ENCODE measurements around the gene TEAD1.

Gene TEAD1

GRCh38 chr11:12768726-12769673 is 94.8 kb downstream of the TEAD1 start:
- no peak for DNase-seq

- no peak for DNase-seq
Observed at GRCh38 chr11:12769834-12770345, 95.7 kb downstream of the TEAD1 start.

DNA sequence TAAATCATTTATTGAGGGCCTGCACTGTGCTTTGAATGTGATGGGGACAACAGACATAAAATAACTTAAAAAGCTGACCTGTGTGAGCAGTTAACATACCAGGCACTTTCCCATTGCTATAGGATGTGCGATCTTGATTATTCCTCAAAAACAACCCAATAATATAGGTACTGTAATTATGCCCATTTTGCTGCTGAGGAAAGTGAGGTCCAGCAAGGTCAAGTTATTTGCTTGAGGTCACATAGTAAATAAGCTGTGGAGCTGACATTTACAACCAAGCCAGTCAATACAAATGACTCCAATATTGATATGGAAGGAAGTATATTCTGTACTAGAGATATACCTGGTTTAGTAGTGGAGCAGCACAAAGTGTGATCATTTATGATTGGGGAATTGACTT is 96.2 kb downstream of the TEAD1 start:
- DNase-seq = no peak

DNA sequence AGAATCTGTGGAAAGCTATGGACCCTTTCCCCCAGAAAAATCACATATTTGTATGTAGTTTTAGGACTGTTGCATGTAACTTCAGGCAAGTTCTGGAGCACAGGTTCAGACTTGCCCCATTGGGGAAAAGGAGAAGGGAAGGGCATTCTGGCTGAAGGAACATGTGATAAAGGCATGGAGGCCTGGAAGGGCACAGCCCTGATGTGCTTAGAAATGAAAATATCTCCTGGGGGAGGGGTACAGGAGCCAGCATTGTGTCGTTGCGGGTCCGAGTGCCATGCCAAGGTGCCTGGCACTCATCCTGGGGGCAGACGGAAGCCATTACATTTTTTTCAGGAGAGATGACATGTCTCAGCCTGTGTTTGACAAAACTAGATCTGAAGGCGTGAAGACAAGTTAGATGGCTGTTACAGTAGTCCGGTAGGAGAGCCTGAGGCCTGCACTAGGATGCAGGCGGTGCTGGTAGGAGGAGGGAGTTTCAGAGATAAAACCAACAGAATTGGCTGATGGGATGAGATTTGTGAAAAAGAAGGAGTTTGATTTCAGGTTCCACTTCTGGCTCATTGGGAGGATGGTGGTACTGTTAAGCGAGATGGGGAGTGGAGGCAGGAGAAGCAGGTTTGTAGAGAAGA is 96.9 kb downstream of the TEAD1 start:
- DNase-seq = no peak

- no peak for DNase-seq
Observed at GRCh38 chr11:12771875-12772274, 97.7 kb downstream of the TEAD1 start.

GRCh38 chr11:12772324-12772723 is 98.1 kb downstream of the TEAD1 start:
- no peak for DNase-seq

GRCh38 chr11:12773591-12773990 is 99.4 kb downstream of the TEAD1 start:
- no peak for DNase-seq

- DNase-seq = no peak
Observed at GRCh38 chr11:12775955-12776354, 101.7 kb downstream of the TEAD1 start.

- no peak for DNase-seq
Observed at GRCh38 chr11:12777208-12777874, 103.1 kb downstream of the TEAD1 start.

DNA sequence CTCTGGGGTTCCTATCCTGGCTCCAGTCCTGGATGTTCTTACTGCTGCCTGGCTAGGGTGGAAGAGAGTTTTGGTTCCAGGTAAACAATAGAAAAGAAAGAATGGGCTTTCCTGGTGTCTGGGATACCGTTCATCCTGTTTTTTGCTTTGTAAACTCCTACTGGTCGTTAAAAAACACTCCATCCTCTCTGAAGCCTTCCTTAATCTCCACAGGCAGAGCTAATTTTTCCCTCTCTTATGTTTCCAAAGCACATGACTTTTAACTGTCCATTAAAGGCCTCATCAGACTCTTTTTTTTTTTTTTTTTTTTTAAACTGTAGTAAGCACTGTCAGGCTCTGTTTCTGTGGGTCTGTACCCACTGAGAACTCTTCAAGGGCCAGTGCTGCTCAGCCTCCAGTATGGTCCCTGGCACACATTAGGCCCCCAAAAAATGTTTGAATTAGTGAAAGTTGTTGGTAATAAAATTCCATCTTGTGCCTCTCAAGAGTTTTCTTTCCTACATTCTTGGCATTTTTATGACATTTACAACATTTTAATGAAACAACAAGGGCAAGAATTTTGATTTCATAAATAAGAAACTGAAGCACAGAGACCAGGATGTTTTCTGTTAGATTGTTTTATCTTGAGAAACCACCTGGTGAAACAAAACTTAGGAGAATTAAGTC is 104.2 kb downstream of the TEAD1 start:
- no peak for DNase-seq

- no peak for DNase-seq
Observed at GRCh38 chr11:12783765-12784164, 109.5 kb downstream of the TEAD1 start.

- no peak for DNase-seq
Observed at GRCh38 chr11:12784445-12784844, 110.2 kb downstream of the TEAD1 start.

DNA sequence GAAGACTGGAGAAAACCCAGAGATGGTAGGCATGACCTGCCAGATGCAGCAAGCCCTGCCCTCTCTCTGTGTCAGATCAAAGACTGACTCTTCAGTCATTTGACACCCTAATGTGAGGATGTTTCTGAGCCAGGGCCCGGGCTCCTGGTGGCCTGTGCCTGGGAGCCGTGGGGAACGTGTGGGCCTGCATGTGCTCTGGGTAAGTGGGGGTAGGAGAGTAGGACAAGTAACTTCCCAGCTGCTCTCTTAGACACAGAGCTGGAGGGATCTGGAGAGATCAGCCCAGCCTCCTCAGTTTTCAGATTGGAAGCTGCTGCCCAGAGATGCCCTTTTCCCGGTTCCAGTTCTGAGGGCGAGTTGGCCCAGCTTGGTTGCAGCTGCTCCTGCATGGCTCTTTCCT is 110.8 kb downstream of the TEAD1 start:
- DNase-seq = no peak

DNA sequence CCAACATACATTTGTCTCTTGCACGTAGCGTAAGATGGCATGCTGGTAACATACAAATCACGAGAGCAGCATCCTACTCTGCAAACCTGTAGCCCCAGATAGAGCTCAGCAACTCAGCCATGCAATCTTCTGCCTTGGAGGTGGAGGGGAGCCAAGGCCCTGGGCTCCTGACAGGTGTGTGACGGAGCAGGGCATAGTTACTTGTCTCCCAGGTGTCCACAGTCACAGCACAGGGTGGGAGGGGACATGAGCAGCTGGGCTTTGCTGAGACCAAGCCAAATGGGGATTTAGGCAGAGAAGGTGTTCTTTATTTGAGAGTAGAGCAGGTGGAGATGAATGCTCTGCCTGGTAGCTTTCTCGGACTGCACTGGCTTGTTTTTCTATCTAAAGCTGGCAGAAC is 111.7 kb downstream of the TEAD1 start:
- no peak for DNase-seq

DNA sequence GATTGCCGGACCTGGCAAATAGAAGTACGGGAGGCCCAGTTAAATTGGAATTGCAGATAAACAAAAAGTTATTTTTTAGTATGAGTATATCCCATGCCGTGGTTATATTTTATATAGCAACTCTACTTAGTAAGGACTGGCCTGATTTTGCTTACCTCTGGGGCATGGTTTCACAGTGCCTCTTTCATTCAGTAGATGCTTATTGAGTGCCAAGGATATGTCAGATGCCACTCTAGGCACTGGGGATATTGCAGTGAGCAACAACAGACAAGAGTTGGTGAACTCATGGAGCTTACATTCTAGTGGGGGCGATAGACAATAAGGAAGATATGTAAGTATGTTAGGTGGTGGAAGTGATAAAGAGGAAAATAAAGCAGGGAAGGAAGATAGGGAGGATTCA is 112.2 kb downstream of the TEAD1 start:
- no peak for DNase-seq

DNA sequence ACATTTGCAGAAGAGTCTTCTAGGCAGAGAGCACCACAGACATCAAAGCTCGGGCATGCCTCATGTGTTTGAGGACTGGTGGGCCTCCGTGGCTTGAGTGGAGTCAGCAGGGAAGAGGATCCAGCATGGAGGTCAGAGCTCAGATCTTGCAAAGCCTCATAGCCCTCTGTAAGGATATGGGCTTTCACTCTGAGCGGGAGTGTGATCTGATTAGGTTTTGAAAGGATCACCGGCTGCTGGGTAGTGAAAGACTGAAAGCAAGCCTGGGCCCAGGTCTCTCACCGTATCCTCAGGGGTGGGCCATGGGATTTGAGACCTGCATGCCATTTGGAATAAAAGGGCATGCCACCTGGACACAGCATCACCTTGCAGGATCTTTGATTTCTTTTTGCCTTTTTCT is 112.7 kb downstream of the TEAD1 start:
- DNase-seq = no peak

DNA sequence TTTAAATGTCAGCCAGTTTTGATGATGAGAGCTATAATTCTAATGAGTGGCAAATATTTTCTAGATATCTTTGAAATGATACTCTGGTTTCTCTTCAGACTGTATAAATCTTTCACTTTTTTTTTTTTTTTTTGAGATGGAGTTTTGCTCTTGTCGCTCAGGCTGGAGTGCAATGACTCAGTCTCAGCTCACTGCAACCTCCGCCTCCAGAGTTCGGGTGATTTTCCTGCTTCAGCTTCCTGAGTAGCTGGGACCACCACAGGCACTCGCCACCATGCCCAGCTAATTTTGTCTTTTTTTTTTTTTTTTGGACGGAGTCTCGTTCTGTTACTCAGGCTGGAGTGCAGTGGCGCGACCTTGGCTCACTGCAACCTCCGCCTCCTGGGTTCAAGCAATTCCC is 113.6 kb downstream of the TEAD1 start:
- DNase-seq = no peak

DNA sequence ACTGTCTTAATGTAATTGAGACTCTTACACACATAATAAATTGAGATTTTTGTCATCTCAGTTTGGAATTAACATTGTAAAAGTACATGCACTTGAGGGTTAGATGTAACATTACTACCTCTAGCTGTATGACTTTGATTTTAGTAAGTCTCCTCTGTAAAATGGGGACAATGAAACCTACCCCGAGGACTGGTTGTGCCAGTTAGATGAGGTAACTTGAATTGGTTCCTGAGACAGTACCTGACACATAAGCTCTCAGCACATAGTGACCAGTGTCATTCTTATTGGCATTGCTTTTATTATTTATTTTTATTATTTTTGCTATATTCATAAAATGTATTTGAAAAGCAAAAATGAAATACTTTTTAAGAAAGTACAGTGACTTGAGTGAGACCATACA is 114.8 kb downstream of the TEAD1 start:
- no peak for DNase-seq

GRCh38 chr11:12789596-12790215 is 115.5 kb downstream of the TEAD1 start:
- no peak for DNase-seq

GRCh38 chr11:12790861-12791616 is 116.8 kb downstream of the TEAD1 start:
- DNase-seq = no peak

DNA sequence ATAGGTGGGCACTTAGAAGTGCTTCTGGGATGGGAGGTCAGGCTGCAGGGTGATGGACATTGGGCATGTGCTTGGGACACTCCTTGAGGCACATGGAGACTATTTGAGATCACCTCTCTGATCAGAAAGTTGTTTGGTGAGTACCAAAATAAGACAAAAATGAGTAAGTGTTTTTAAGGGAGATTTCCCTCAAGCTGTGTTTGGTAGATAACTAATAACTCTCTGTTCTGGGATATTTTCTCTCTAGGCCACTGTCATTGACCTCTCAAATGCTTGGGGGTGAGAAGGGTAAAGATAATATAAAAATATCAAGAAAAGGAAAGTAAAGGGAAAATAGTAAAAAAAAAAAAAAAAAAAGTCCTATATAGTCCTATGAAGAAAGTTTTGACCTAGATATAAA is 117.8 kb downstream of the TEAD1 start:
- no peak for DNase-seq

DNA sequence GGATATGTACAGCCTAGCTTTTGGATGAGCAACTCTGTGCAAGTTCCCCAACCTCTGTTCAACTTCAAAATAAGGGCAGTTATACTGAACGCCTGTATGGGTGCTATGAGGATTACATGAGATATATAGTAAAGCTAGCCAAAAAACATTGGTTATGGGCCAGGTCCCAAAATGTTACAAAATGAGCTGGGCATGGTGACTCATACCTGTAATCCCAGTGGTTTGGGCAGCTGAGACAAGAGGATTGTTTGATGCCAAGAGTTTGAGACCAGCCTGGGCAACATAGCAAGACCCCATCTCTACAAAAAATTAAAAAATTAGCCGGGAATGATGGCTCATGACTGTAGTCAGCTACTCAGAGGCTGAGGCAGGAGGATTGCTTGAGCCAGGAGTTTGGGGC is 118.4 kb downstream of the TEAD1 start:
- no peak for DNase-seq

All from activated effector memory CD4-positive, alpha-beta T cell treated with Interleukin-2 at 50 U/mL for 16 hours (primary cell).